OCI-LY1 (cell line): Measurements from ENCODE around the gene DOK7.

Source experiments
- H2AFZ ChIP-seq: fragments of 200-600 bp; sonication (generic), shearing (Covaris generic); 2 replicates; pipeline ENCODE4 v1.6.0; 2014; ENCODE audit warnings: antibody characterized with exemption, mild to moderate bottlenecking, low read length
- H3F3A ChIP-seq: fragments of 200-600 bp; sonication (generic), shearing (Covaris generic); 2 replicates; pipeline ENCODE4 v1.6.0; 2014; ENCODE audit warnings: mild to moderate bottlenecking, antibody characterized with exemption, low read length, moderate library complexity; ENCODE audit not compliant: insufficient read depth
- H3K27ac ChIP-seq: fragments of 200-600 bp; sonication (generic); 2 replicates; pipeline ENCODE4 v1.5.1; 2014; ENCODE audit warnings: low read length, mixed run types, mild to moderate bottlenecking, low read depth; ENCODE audit not compliant: poor library complexity, severe bottlenecking
- H3K27me3 ChIP-seq: fragments of 200-600 bp; sonication (generic); 2 replicates; pipeline ENCODE4 v1.6.0; 2014; ENCODE audit warnings: antibody characterized with exemption, mild to moderate bottlenecking, low read length, moderate library complexity; ENCODE audit not compliant: insufficient read depth
- H3K36me3 ChIP-seq: fragments of 200-600 bp; sonication (generic); 2 replicates; pipeline ENCODE4 v1.6.1; 2014; ENCODE audit warnings: mild to moderate bottlenecking, antibody characterized with exemption, low read length, moderate library complexity, mixed read lengths; ENCODE audit not compliant: insufficient read depth
- H3K4me1 ChIP-seq: fragments of 200-600 bp; sonication (generic); 2 replicates; pipeline ENCODE4 v1.5.1; 2014; ENCODE audit warnings: mild to moderate bottlenecking, low read length, moderate library complexity; ENCODE audit not compliant: insufficient read depth, severe bottlenecking
- H3K4me2 ChIP-seq: fragments of 200-600 bp; sonication (generic), shearing (Covaris generic); 2 replicates; pipeline ENCODE4 v1.6.1; 2014; ENCODE audit warnings: low read length
- H3K4me3 ChIP-seq: fragments of 200-600 bp; sonication (generic); 2 replicates; pipeline ENCODE4 v1.5.1; 2014; ENCODE audit warnings: low read length, low read depth, mild to moderate bottlenecking, mixed read lengths; ENCODE audit not compliant: poor library complexity, severe bottlenecking
- H3K79me2 ChIP-seq: fragments of 200-600 bp; shearing (Covaris generic); 2 replicates; pipeline ENCODE4 v1.6.1; 2016; ENCODE audit warnings: mixed run types, low read length, mixed read lengths; ENCODE audit not compliant: insufficient read depth
- H3K9ac ChIP-seq: fragments of 200-600 bp; sonication (generic), shearing (Covaris generic); 2 replicates; pipeline ENCODE4 v1.6.1; 2014; ENCODE audit warnings: mild to moderate bottlenecking, low read length, mixed read lengths
- H3K9me2 ChIP-seq: fragments of 200-600 bp; sonication (generic), shearing (Covaris generic); 2 replicates; pipeline ENCODE4 v1.6.1; 2014; ENCODE audit warnings: low read depth, mild to moderate bottlenecking, low read length, mixed read lengths
- H3K9me3 ChIP-seq: fragments of 200-600 bp; shearing (Covaris generic); 2 replicates; pipeline ENCODE4 v1.6.1; 2014; ENCODE audit warnings: low read length, mixed read lengths
- H4K20me1 ChIP-seq: fragments of 200-600 bp; sonication (generic), shearing (Covaris generic); 2 replicates; pipeline ENCODE4 v1.6.0; 2016; ENCODE audit warnings: mild to moderate bottlenecking, low read length; ENCODE audit not compliant: insufficient read depth
- EZH2 ChIP-seq: fragments of 200-600 bp; sonication (generic), shearing (Covaris generic); IDR thresholded peaks from 2 replicates; pipeline ENCODE4 v1.8.0; 2017; ENCODE audit warnings: borderline replicate concordance, mixed run types, mild to moderate bottlenecking, antibody characterized with exemption, low read length, moderate library complexity, mixed read lengths
- TF ChIP-seq, protein P1 (sequence below): fragments of 200-600 bp; sonication (generic), shearing (Covaris generic); IDR thresholded peaks from 2 replicates; pipeline ENCODE4 v1.5.1; 2017; ENCODE audit warnings: mild to moderate bottlenecking, antibody characterized with exemption, low read length, moderate library complexity, mixed read lengths

The DOK7 gene

DNA sequence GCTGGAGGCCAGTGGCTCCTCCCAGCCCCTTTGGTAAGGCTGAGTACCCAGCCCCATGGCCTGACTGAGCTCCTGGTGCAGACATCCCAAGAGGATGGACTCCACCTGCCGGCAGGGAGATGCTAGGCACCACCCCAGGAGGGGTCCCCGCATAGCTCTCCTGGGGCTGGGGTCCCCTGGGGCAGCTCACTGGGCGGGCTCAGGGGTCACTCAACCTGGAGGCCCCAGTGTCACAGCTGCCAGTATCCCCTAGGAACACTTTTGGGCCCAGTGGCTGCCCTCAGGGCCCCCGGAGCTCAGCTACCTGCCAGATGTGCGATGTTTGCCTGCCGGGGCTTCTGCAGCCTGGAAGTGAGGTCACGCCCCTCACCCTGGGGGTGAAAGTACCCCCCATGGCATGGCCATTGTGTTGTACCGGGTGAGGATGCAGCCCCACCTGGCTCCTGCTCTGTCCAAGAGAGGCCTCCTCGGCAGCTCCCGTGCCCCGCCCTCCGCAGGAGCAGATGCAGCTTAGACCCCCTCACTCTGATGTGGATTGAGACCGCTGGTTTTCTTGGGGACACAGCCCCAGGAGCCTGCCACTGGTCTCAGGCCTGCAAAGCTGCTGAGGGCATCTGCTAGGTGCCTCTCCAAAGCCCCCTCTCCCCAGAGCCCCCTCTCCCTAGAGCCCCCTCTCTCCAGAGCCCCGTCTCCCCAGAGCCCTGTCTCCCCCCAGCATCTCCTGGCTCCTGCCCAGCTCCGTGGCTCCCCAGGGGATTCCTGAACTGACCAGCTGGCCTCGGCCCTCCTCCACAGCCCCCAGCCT, 28.0 kb upstream of the DOK7 start:
- TF ChIP-seq, protein P1, sequence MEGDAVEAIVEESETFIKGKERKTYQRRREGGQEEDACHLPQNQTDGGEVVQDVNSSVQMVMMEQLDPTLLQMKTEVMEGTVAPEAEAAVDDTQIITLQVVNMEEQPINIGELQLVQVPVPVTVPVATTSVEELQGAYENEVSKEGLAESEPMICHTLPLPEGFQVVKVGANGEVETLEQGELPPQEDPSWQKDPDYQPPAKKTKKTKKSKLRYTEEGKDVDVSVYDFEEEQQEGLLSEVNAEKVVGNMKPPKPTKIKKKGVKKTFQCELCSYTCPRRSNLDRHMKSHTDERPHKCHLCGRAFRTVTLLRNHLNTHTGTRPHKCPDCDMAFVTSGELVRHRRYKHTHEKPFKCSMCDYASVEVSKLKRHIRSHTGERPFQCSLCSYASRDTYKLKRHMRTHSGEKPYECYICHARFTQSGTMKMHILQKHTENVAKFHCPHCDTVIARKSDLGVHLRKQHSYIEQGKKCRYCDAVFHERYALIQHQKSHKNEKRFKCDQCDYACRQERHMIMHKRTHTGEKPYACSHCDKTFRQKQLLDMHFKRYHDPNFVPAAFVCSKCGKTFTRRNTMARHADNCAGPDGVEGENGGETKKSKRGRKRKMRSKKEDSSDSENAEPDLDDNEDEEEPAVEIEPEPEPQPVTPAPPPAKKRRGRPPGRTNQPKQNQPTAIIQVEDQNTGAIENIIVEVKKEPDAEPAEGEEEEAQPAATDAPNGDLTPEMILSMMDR, result no peak
- TF ChIP-seq EZH2, result no peak
- Histone ChIP-seq H3K36me3 (no peaks in the 10 kb centered on the region), H3K27me3 (no peaks in the 10 kb centered on the region), H3K9me2 (no peaks in the 10 kb centered on the region), H3K4me3 (no peak overlapping the region), H3F3A (no peaks in the 10 kb centered on the region), H3K4me2 (no peak overlapping the region), H3K27ac (no peak overlapping the region), H3K9me3 (no peaks in the 10 kb centered on the region), H3K9ac (no peak overlapping the region), H4K20me1 (no peaks in the 10 kb centered on the region), H2AFZ (no peak overlapping the region), H3K79me2 (no peaks in the 10 kb centered on the region), H3K4me1 (no peaks in the 10 kb centered on the region)

DNA sequence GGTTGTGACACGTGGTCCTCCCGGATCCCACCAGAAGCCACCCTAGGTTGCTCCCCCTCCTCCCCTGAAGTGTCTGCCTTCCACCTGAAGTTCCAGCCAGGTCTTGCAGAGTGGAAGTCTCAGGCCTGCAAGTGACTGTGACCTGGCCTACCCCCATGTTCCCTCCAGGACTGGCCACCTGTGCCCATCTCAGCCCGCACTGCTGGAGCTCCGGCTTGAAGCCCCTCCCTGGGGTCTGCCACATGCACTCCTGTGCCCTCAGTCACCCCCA, 27.5 kb upstream of the DOK7 start:
- no peak overlapping the region for H3K4me3 ChIP-seq
- H3K27me3 ChIP-seq, result no peaks in the 10 kb centered on the region
- TF ChIP-seq, protein P1, result no peak
- TF ChIP-seq EZH2, result no peak
- no peaks in the 10 kb centered on the region for H3K36me3 ChIP-seq
- no peak overlapping the region for H3K4me2 ChIP-seq
- no peak overlapping the region for H3K9ac ChIP-seq
- no peaks in the 10 kb centered on the region for H3F3A ChIP-seq
- H2AFZ ChIP-seq, result no peak overlapping the region
- no peaks in the 10 kb centered on the region for H3K79me2 ChIP-seq
- no peaks in the 10 kb centered on the region for H3K9me3 ChIP-seq
- no peaks in the 10 kb centered on the region for H3K9me2 ChIP-seq
- no peaks in the 10 kb centered on the region for H3K4me1 ChIP-seq
- H4K20me1 ChIP-seq, result no peaks in the 10 kb centered on the region
- no peak overlapping the region for H3K27ac ChIP-seq

DNA sequence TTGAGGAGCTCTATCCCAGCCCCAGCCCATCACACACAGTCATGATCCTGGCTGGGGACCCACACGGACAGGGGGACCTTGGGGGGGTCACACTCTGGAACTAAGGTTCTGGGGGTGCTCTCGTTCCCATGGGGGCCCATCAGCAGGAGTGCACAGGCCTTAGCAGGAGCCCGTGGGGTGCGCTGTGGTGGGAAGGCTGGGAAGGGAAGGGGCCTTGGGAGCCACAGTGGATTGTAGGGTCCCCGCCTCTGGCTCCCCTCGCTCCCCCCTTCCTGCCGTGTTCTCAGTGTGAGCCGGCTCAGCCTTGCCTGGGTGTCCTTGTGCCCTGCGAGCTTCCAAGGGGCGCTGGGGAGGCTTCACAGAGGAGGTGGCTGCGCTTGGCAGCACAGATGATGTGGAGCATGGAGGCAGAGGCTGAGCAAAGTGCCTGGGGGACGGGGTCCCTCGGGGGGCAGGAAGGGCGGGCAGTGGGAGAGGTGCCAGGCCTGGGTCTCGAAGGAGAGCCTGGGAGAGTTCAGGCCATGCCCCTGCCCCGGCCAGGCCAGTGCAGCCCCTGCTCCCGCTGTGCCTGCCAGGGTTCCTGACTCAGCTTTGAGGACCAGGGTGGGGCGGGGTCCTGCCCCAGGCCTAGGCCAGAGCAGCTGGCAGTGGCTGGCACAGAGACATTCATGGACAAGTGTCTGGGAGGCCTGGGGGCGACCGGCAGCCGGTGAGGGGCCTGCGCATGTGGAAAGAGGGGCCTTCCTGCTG, 26.9 kb upstream of the DOK7 start:
- Histone ChIP-seq H3K9ac (no peak overlapping the region), H3K4me2 (no peak overlapping the region), H3K27ac (no peak overlapping the region)

More for the DNA sequence above, 26.9 kb upstream of the DOK7 start:
- TF ChIP-seq, protein P1, result no peak
- TF ChIP-seq EZH2, result no peak
- Histone ChIP-seq H2AFZ (no peak overlapping the region), H3K4me1 (no peaks in the 10 kb centered on the region), H3K36me3 (no peaks in the 10 kb centered on the region), H3K4me3 (no peak overlapping the region), H3K27me3 (no peaks in the 10 kb centered on the region), H4K20me1 (no peaks in the 10 kb centered on the region), H3F3A (no peaks in the 10 kb centered on the region), H3K79me2 (no peaks in the 10 kb centered on the region), H3K9me2 (no peaks in the 10 kb centered on the region), H3K9me3 (no peaks in the 10 kb centered on the region)
